BLaER1 (cell line): ENCODE measurements around the gene KTN1.

Experiments used
- H3K27ac ChIP-seq: shearing (Covaris generic); formaldehyde crosslinking; 2 replicates; pipeline ENCODE4 v1.8.1; 2022
- H3K27me3 ChIP-seq: shearing (Covaris generic); formaldehyde crosslinking; 2 replicates; pipeline ENCODE4 v1.8.1; 2022
- H3K36me3 ChIP-seq: shearing (Covaris generic); formaldehyde crosslinking; 2 replicates; pipeline ENCODE4 v1.8.1; 2022
- H3K4me1 ChIP-seq: shearing (Covaris generic); formaldehyde crosslinking; 2 replicates; pipeline ENCODE4 v1.8.1; 2022
- H3K4me2 ChIP-seq: shearing (Covaris generic); formaldehyde crosslinking; 2 replicates; pipeline ENCODE4 v1.8.1; 2022
- H3K4me3 ChIP-seq: shearing (Covaris generic); formaldehyde crosslinking; 2 replicates; pipeline ENCODE4 v1.8.1; 2022
- H3K9ac ChIP-seq: shearing (Covaris generic); formaldehyde crosslinking; 2 replicates; pipeline ENCODE4 v1.8.1; 2022
- H3K9me3 ChIP-seq: shearing (Covaris generic); formaldehyde crosslinking; 2 replicates; pipeline ENCODE4 v1.8.1; 2022
- H4K20me1 ChIP-seq: shearing (Covaris generic); formaldehyde crosslinking; 2 replicates; pipeline ENCODE4 v1.8.1; 2022
- Cebpa-rat ChIP-seq: shearing (Covaris generic); IDR thresholded peaks from 2 replicates; pipeline ENCODE4 v1.8.1; 2022

KTN1 gene

DNA sequence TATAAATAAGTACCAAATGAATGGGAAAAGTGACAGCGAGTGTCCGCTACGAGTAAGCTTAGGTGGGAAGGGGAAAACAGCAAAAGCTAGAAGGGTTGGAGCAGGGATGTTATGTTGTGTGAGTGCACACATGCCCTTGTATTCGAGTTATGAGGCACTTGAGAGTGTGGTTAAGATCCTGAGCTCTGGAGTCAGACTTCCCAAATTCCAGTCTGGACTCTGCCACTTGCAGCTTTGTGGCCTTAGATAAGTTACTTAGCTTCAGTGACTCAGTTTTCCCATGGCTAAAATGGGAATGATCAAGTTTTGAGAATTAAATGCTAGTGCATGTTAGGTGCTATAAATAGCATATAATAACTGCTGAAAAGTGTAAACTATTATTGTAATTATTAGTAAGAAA, 44.9 kb downstream of the KTN1 start:
- Histone ChIP-seq H3K4me2 (no peak overlapping the region), H3K27ac (no peak overlapping the region), H3K4me3 (no peak overlapping the region), H3K27me3 (no peaks in the 10 kb centered on the region; the same call in 1 of the 2 replicates), H3K9ac (no peak overlapping the region), H3K36me3 (peaks cover 88% of the 10 kb centered on the region), H4K20me1 (peaks cover 22% of the 10 kb centered on the region; the same call in 1 of the 2 replicates), H3K4me1 (no peaks in the 10 kb centered on the region), H3K9me3 (peaks cover 10% of the 10 kb centered on the region)
- TF ChIP-seq Cebpa-rat = no peak

DNA sequence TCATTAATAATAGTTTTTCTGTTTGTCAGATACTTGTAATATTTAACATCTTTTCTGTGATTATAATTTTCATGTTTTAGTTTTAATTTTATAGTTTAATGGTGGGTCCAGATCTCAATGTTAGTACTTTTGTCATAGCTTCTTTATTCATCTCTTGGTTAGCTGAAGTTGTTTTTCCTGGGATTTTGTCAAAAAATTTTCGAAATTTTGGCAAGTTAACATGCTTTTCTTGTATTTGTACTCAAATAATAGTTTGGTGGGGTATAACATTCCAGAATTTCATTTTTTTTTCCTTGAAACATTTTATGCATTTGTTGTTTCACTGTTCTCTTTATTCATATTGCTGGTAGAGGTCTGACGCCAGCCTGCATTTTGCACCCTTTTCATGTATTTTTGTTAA, 45.5 kb downstream of the KTN1 start:
- Histone ChIP-seq H3K9me3 (peaks cover 4% of the 10 kb centered on the region), H3K4me1 (no peaks in the 10 kb centered on the region), H3K9ac (no peak overlapping the region), H3K36me3 (peaks cover 88% of the 10 kb centered on the region), H4K20me1 (peaks cover 22% of the 10 kb centered on the region; the same call in 1 of the 2 replicates), H3K4me3 (no peak overlapping the region), H3K27me3 (no peaks in the 10 kb centered on the region), H3K4me2 (no peak overlapping the region), H3K27ac (no peak overlapping the region)
- TF ChIP-seq Cebpa-rat = no peak

- H3K4me2 ChIP-seq = no peak overlapping the region
- peaks cover 22% of the 10 kb centered on the region; the same call in 1 of the 2 replicates for H4K20me1 ChIP-seq
- TF ChIP-seq Cebpa-rat = no peak
- H3K4me3 ChIP-seq = no peak overlapping the region
- H3K4me1 ChIP-seq = no peaks in the 10 kb centered on the region
- H3K27me3 ChIP-seq = no peaks in the 10 kb centered on the region
- no peaks in the 10 kb centered on the region for H3K9me3 ChIP-seq
- no peak overlapping the region for H3K9ac ChIP-seq
- peaks cover 86% of the 10 kb centered on the region for H3K36me3 ChIP-seq
- H3K27ac ChIP-seq = no peak overlapping the region
Measured at GRCh38 chr14:55626131-55626530, 46.1 kb downstream of the KTN1 start.

DNA sequence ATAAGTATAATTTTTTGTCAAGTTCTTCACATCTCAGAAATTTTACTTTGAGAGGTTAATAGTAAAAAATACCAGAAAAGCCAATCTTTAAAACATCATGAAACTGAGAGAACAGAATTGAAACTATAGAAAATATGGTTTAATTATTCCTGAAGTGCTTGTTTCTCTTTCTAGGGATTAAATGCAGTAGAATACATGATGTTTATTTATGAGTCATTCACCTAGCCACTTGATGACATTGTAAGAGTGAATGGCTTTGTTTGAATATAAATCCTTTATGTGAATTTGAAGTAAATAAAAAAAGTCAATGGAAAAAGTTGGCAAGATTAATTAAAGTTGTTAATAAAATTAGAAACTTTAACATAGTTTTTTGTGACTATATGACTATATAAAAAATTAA, 48.4 kb downstream of the KTN1 start:
- TF ChIP-seq Cebpa-rat = no peak

DNA sequence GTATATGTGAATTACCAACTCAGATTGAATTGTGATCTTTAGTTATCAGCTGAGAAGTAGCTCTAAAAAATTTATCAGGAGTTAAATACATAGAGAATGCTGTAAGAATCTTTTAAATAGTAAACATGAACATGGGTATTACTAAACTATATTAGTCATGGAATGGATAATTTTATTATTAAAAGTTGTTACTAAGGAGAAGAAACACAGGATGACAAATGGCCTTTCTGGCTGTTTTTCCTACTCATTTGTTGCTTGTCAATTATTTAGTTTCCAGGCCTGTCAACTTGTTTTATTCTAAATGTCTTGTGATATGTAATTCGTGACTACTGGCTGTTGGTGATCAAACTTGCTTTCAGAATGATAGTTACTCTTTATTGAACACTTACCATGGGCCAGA, 58.7 kb downstream of the KTN1 start:
- no peak overlapping the region for H3K9ac ChIP-seq
- H4K20me1 ChIP-seq = no peaks in the 10 kb centered on the region
- H3K27ac ChIP-seq = no peak overlapping the region
- no peak overlapping the region for H3K4me2 ChIP-seq
- H3K36me3 ChIP-seq = peaks cover 82% of the 10 kb centered on the region
- no peaks in the 10 kb centered on the region for H3K9me3 ChIP-seq
- no peak for TF ChIP-seq Cebpa-rat
- H3K4me1 ChIP-seq = no peaks in the 10 kb centered on the region
- H3K4me3 ChIP-seq = no peak overlapping the region
- no peaks in the 10 kb centered on the region for H3K27me3 ChIP-seq

More for the DNA sequence above, 48.4 kb downstream of the KTN1 start:
- Histone ChIP-seq H3K4me2 (no peak overlapping the region), H4K20me1 (peaks cover 22% of the 10 kb centered on the region; the same call in 1 of the 2 replicates), H3K27me3 (no peaks in the 10 kb centered on the region), H3K36me3 (peaks cover 70% of the 10 kb centered on the region), H3K27ac (no peak overlapping the region), H3K4me3 (no peak overlapping the region), H3K4me1 (no peaks in the 10 kb centered on the region), H3K9me3 (no peaks in the 10 kb centered on the region), H3K9ac (no peak overlapping the region)

- H3K27ac ChIP-seq = no peak overlapping the region
- H3K4me3 ChIP-seq = no peak overlapping the region
- no peaks in the 10 kb centered on the region for H3K4me1 ChIP-seq
- no peak for TF ChIP-seq Cebpa-rat
- no peaks in the 10 kb centered on the region for H4K20me1 ChIP-seq
- no peak overlapping the region for H3K4me2 ChIP-seq
- H3K36me3 ChIP-seq = peaks cover 77% of the 10 kb centered on the region
- no peaks in the 10 kb centered on the region for H3K9me3 ChIP-seq
- H3K27me3 ChIP-seq = no peaks in the 10 kb centered on the region
- H3K9ac ChIP-seq = no peak overlapping the region
Measured at GRCh38 chr14:55641290-55641689, 61.3 kb downstream of the KTN1 start.

DNA sequence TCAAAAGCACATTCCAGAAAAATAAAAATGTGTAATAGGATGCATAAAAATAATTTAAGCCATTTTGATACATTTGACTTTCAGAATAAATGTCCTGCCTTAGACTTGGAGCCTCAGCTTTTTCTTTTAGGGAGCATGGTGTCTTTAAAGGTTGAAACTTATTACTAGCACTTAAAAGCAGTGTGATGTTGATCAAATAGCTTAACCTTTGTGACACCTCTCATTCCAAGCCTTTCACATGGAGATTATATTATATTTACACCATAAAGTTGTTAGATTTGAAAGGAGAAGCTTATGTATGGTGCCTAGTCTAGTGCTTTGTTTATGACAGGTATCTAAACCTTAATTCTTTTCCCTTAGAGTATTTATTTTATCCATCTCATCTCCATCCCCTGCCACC, 61.9 kb downstream of the KTN1 start:
- Histone ChIP-seq H3K36me3 (peaks cover 71% of the 10 kb centered on the region), H3K27ac (no peak overlapping the region), H3K4me1 (no peaks in the 10 kb centered on the region), H4K20me1 (no peaks in the 10 kb centered on the region), H3K27me3 (no peaks in the 10 kb centered on the region), H3K4me2 (no peak overlapping the region), H3K9me3 (no peaks in the 10 kb centered on the region), H3K9ac (no peak overlapping the region), H3K4me3 (no peak overlapping the region)
- TF ChIP-seq Cebpa-rat = no peak

DNA sequence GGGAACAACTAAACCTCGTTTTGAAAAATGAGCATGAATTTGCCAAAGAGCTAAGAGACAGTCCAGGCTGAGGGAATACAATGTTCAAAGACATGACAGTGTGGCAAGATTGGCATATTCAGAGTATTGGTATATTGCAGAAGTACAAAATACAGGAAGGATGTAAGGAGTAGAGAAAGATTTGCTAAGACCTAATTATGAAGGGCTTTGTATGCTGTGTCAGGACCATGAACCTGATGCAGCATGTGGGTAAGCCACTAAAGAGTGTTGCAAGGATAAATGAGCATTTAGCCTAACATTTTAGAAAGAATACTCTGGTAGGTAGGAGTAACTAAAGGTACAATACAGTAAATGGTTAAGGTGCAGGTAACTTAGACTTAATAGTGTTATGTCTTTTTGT, 65.1 kb downstream of the KTN1 start:
- Histone ChIP-seq H4K20me1 (no peaks in the 10 kb centered on the region), H3K36me3 (peaks cover 71% of the 10 kb centered on the region), H3K4me3 (no peak overlapping the region), H3K4me2 (no peak overlapping the region), H3K27me3 (no peaks in the 10 kb centered on the region), H3K9ac (no peak overlapping the region), H3K4me1 (no peaks in the 10 kb centered on the region), H3K27ac (no peak overlapping the region), H3K9me3 (no peaks in the 10 kb centered on the region)
- TF ChIP-seq Cebpa-rat = no peak

GRCh38 chr14:55645845-55646832, 66.1 kb downstream of the KTN1 start:
- TF ChIP-seq Cebpa-rat = no peak
- Histone ChIP-seq H3K36me3 (peaks cover 74% of the 10 kb centered on the region), H3K4me1 (no peaks in the 10 kb centered on the region), H3K4me3 (no peak overlapping the region), H3K9me3 (no peaks in the 10 kb centered on the region), H4K20me1 (no peaks in the 10 kb centered on the region), H3K4me2 (no peak overlapping the region), H3K9ac (no peak overlapping the region), H3K27ac (no peak overlapping the region), H3K27me3 (no peaks in the 10 kb centered on the region)

DNA sequence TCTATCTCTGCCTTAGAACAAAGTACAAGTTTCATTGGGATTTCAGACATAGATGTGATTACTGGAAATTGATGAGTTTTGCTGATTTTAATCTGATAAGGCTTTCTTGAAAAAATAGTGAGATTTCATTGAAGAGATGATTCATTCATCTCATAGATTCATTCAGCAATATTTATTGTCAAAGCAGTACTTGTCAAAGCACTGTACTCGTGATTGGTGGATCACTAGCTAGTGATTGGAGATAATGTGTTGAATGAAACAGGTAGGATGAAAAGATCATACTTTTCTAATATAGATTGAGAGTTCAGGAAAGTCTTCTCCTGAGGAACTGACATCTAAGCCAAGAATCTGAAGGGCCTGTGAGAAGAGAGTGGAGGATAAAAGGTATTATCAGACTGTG, 71.0 kb downstream of the KTN1 start:
- Histone ChIP-seq H3K4me3 (no peak overlapping the region), H3K36me3 (peaks cover 84% of the 10 kb centered on the region), H3K27ac (no peak overlapping the region), H3K27me3 (no peaks in the 10 kb centered on the region), H3K9ac (no peak overlapping the region), H3K4me1 (no peaks in the 10 kb centered on the region), H3K4me2 (no peak overlapping the region), H4K20me1 (no peaks in the 10 kb centered on the region), H3K9me3 (no peaks in the 10 kb centered on the region)
- TF ChIP-seq Cebpa-rat = no peak
